GM23338 (cell line): Measurements from ENCODE around the gene TNNT2. TPM values are rescaled to one million over a fixed set of nuclear protein-coding genes. Genes with fewer than 3 reads are reported as not detected.

Experiments used
- ATAC-seq: fragments of 200-7000 bp; cut with Tn5 transposase; 3 replicates; pipeline ENCODE4 v1.9.1; 2020
- DNase-seq: peaks from one replicate; pipeline ENCODE4 v3.0.0-alpha.2; 2015; ENCODE audit warnings: low spot score
- H2AFZ ChIP-seq: fragments of 200-600 bp; sonication (generic); 2 replicates; pipeline ENCODE4 v1.8.0; 2016; ENCODE audit warnings: antibody characterized with exemption, mild to moderate bottlenecking, moderate library complexity
- H3F3A ChIP-seq: fragments of 200-600 bp; sonication (generic); replicated peaks from 2 replicates; pipeline ENCODE4 v1.8.0; 2017; ENCODE audit warnings: antibody characterized with exemption, mixed run types, low read depth
- H3K27ac ChIP-seq: fragments of 200-600 bp; sonication (generic); 2 replicates; pipeline ENCODE4 v1.6.1; 2016; ENCODE audit warnings: low read depth
- H3K27me3 ChIP-seq: fragments of 200-600 bp; sonication (generic); 2 replicates; pipeline ENCODE4 v1.8.0; 2016; ENCODE audit warnings: mild to moderate bottlenecking, mixed run types, moderate library complexity; ENCODE audit not compliant: insufficient read depth
- H3K36me3 ChIP-seq: fragments of 200-600 bp; sonication (generic); 2 replicates; pipeline ENCODE4 v1.8.0; 2016; ENCODE audit warnings: mild to moderate bottlenecking; ENCODE audit not compliant: insufficient read depth
- H3K4me1 ChIP-seq: fragments of 200-600 bp; sonication (generic); 2 replicates; pipeline ENCODE4 v1.8.0; 2016; ENCODE audit warnings: mild to moderate bottlenecking, moderate library complexity; ENCODE audit not compliant: insufficient read depth
- H3K4me2 ChIP-seq: fragments of 200-600 bp; sonication (generic); 2 replicates; pipeline ENCODE4 v1.7.1; 2017; ENCODE audit warnings: mixed run types
- H3K4me3 ChIP-seq: fragments of 200-600 bp; sonication (generic); 2 replicates; pipeline ENCODE4 v1.6.1; 2016; ENCODE audit warnings: mixed run types
- H3K79me2 ChIP-seq: fragments of 200-600 bp; sonication (generic); replicated peaks from 2 replicates; pipeline ENCODE4 v1.8.0; 2017; ENCODE audit warnings: mild to moderate bottlenecking; ENCODE audit not compliant: insufficient read depth
- H3K9me2 ChIP-seq: fragments of 200-600 bp; sonication (generic); 2 replicates; pipeline ENCODE4 v1.8.0; 2017; ENCODE audit not compliant: insufficient read depth
- H4K20me1 ChIP-seq: fragments of 200-600 bp; sonication (generic); replicated peaks from 2 replicates; pipeline ENCODE4 v1.8.0; 2017; ENCODE audit warnings: mild to moderate bottlenecking; ENCODE audit not compliant: insufficient read depth
- H3K27ac Mint-ChIP-seq: 2 replicates; pipeline ENCODE4 v1.8.0; 2020; ENCODE audit warnings: inconsistent platforms, mild to moderate bottlenecking, moderate library complexity, mixed read lengths
- H3K27me3 Mint-ChIP-seq: 3 replicates; pipeline ENCODE4 v1.8.0; 2022; ENCODE audit warnings: low read depth, mild to moderate bottlenecking, moderate library complexity, mixed read lengths, inconsistent platforms; ENCODE audit not compliant: insufficient read depth, poor library complexity
- H3K36me3 Mint-ChIP-seq: 3 replicates; pipeline ENCODE4 v1.8.0; 2021; ENCODE audit warnings: low read depth, mild to moderate bottlenecking, inconsistent platforms, moderate library complexity, mixed read lengths
- H3K4me1 Mint-ChIP-seq: 3 replicates; pipeline ENCODE4 v1.8.0; 2020; ENCODE audit warnings: mild to moderate bottlenecking, inconsistent platforms, mixed read lengths
- H3K4me3 Mint-ChIP-seq: 3 replicates; pipeline ENCODE4 v1.8.0; 2021; ENCODE audit warnings: moderate library complexity, mild to moderate bottlenecking, inconsistent platforms, mixed read lengths
- H3K9me3 Mint-ChIP-seq: 3 replicates; pipeline ENCODE4 v1.8.0; 2020; ENCODE audit warnings: moderate library complexity, mild to moderate bottlenecking, inconsistent platforms, mixed read lengths
- CREB1 ChIP-seq: fragments of 250-450 bp; sonication (Bioruptor Pico); IDR thresholded peaks from 2 replicates; pipeline ENCODE4 v1.5.0; 2020; ENCODE audit warnings: low read depth, mild to moderate bottlenecking, moderate library complexity
- CTCF ChIP-seq, 2 experiments: fragments of 200-600 bp in 1 of 2; sonication (generic) in 1 of 2; conservative IDR thresholded peaks; 2 replicates each; pipeline versions ENCODE4 v1.5.1 to v1.6.1; 2016 to 2017; ENCODE audit warnings: antibody characterized with exemption in 2 of 2, low read depth in 2 of 2, mild to moderate bottlenecking in 2 of 2, moderate library complexity in 1 of 2
- ETS1 ChIP-seq: IDR thresholded peaks from 2 replicates; pipeline ENCODE4 v1.6.1; 2016; ENCODE audit warnings: antibody characterized with exemption
- EZH2 ChIP-seq: fragments of 200-600 bp; sonication (generic); IDR thresholded peaks from one replicate; pipeline ENCODE4 v1.8.0; 2017; ENCODE audit warnings: antibody characterized with exemption, mild to moderate bottlenecking, low read depth; ENCODE audit not compliant: unreplicated experiment
- EZH2phosphoT487 ChIP-seq: fragments of 200-600 bp; sonication (generic); IDR thresholded peaks from one replicate; pipeline ENCODE4 v1.8.1; 2018; ENCODE audit warnings: antibody characterized with exemption; ENCODE audit not compliant: unreplicated experiment
- JUNB ChIP-seq: IDR thresholded peaks from one replicate; pipeline ENCODE4 v1.6.1; 2016; ENCODE audit warnings: antibody characterized with exemption; ENCODE audit not compliant: unreplicated experiment
- NANOG ChIP-seq: IDR thresholded peaks from 2 replicates; pipeline ENCODE4 v1.6.1; 2016; ENCODE audit warnings: antibody characterized with exemption, borderline replicate concordance
- POLR2AphosphoS5 ChIP-seq: IDR thresholded peaks from 2 replicates; pipeline ENCODE4 v1.6.1; 2016; ENCODE audit warnings: antibody characterized with exemption, low read depth
- REST ChIP-seq: IDR thresholded peaks from one replicate; pipeline ENCODE4 v1.6.1; 2018; ENCODE audit warnings: antibody characterized with exemption; ENCODE audit not compliant: unreplicated experiment
- STAT1 ChIP-seq: IDR thresholded peaks from one replicate; pipeline ENCODE4 v1.6.1; 2016; ENCODE audit warnings: antibody characterized with exemption; ENCODE audit not compliant: unreplicated experiment
- ZNF114 ChIP-seq: fragments of 250-450 bp; sonication (Bioruptor Pico); IDR thresholded peaks from 2 replicates; pipeline ENCODE4 v1.5.0; 2020; ENCODE audit warnings: mild to moderate bottlenecking, moderate library complexity
- ZNF331 ChIP-seq: fragments of 250-450 bp; sonication (Bioruptor Pico); IDR thresholded peaks from 2 replicates; pipeline ENCODE4 v1.5.0; 2020; ENCODE audit warnings: low read depth, mild to moderate bottlenecking, moderate library complexity
- ZNF462 ChIP-seq: fragments of 250-450 bp; sonication (Bioruptor Pico); IDR thresholded peaks from 2 replicates; pipeline ENCODE4 v1.5.0; 2020; ENCODE audit warnings: mild to moderate bottlenecking, moderate library complexity
- polyA plus RNA-seq: library from polyadenylated mRNA; unstranded; fragments of >200 nt; fragmentation: Nextera tagmentation; extraction: Ambion mirVana; gene quantifications from 2 replicates; pipeline ENCODE4 v1.2.1, GENCODE V29; 2016
- total RNA-seq: library from RNA; depleted of rRNA; stranded (reverse); fragments of >200 nt; shearing (Covaris generic); gene quantifications from 2 replicates; pipeline ENCODE4 v1.2.3, GENCODE V29; 2014

The TNNT2 gene
- total and polyA plus RNA-seq, 2 experiments from 2014 or later, result 7.5 to 19.1 TPM

GRCh38 chr1:201406831-201407406 lies 29.4 kb upstream of the TNNT2 start:
- ATAC-seq, result no peak
- H3K4me1 Mint-ChIP-seq, result peaks cover 5% of the 10 kb centered on the region
- Histone ChIP-seq H3K36me3 (no peaks in the 10 kb centered on the region), H3K4me2 (no peak overlapping the region), H3K79me2 (no peaks in the 10 kb centered on the region), H3K9me2 (no peaks in the 10 kb centered on the region), H3F3A (no peaks in the 10 kb centered on the region), H4K20me1 (no peaks in the 10 kb centered on the region), H3K4me3 (no peak overlapping the region), H3K27ac (no peak overlapping the region), H2AFZ (no peak overlapping the region), H3K27me3 (no peaks in the 10 kb centered on the region), H3K4me1 (no peaks in the 10 kb centered on the region)
- no peak overlapping the region for H3K4me3 Mint-ChIP-seq
- H3K27ac Mint-ChIP-seq, result no peak overlapping the region
- no peaks in the 10 kb centered on the region for H3K9me3 Mint-ChIP-seq
- TF ChIP-seq REST (no peak), CREB1 (CRISPR knock-in tag) (no peak), CTCF (conservative IDR thresholded peaks at IDR 0.05; ENCODE audit: low read depth in 2 of 2) (no peak), ETS1 (no peak), EZH2 (no peak), JUNB (no peak), ZNF114 (CRISPR knock-in tag) (no peak), POLR2AphosphoS5 (no peak), ZNF462 (CRISPR knock-in tag) (no peak), EZH2phosphoT487 (no peak), ZNF331 (no peak), STAT1 (no peak), NANOG (no peak)
- no peak for DNase-seq
- H3K27me3 Mint-ChIP-seq, result peaks cover 6% of the 10 kb centered on the region
- H3K36me3 Mint-ChIP-seq, result no peaks in the 10 kb centered on the region
